Measurements from ENCODE around the gene TMED5.
"Not testable (repeated sequence)": the region's sequence is repeated elsewhere in the genome, so short reads cannot be mapped to it uniquely, and the experiment has no call there.

Gene TMED5

GRCh38 chr1:93172778-93173177, 7.4 kb downstream of the TMED5 start:
- no peak for DNase-seq (ENCODE audit: low read depth in 1 of 2, low spot score in 1 of 2)

GRCh38 chr1:93171549-93172034, 8.6 kb downstream of the TMED5 start:
- DNase-seq (ENCODE audit: low read depth in 1 of 2, low spot score in 1 of 2) = no peak

GRCh38 chr1:93170141-93170678, 10.0 kb downstream of the TMED5 start:
- not testable (repeated sequence) for DNase-seq (ENCODE audit: low read depth in 1 of 2, low spot score in 1 of 2)

- no peak for DNase-seq (ENCODE audit: low read depth in 1 of 2, low spot score in 1 of 2)
Measured at GRCh38 chr1:93167006-93167405, 13.2 kb downstream of the TMED5 start.

GRCh38 chr1:93165895-93166294, 14.3 kb downstream of the TMED5 start:
- not testable (repeated sequence) for DNase-seq (ENCODE audit: low read depth in 1 of 2, low spot score in 1 of 2)

- no peak for DNase-seq (ENCODE audit: low read depth in 1 of 2, low spot score in 1 of 2)
Measured at GRCh38 chr1:93164816-93165215, 15.4 kb downstream of the TMED5 start.

GRCh38 chr1:93163314-93163713, 16.9 kb downstream of the TMED5 start:
- DNase-seq (ENCODE audit: low read depth in 1 of 2, low spot score in 1 of 2) = not testable (repeated sequence)

GRCh38 chr1:93159337-93159736, 20.9 kb downstream of the TMED5 start:
- DNase-seq (ENCODE audit: low read depth in 1 of 2, low spot score in 1 of 2) = no peak

- DNase-seq (ENCODE audit: low read depth in 1 of 2, low spot score in 1 of 2) = no peak
Measured at GRCh38 chr1:93155335-93155734, 24.9 kb downstream of the TMED5 start.

- no peak for DNase-seq (ENCODE audit: low read depth in 1 of 2, low spot score in 1 of 2)
Measured at GRCh38 chr1:93154898-93155297, 25.3 kb downstream of the TMED5 start.

GRCh38 chr1:93152835-93153234, 27.4 kb downstream of the TMED5 start:
- no peak for DNase-seq (ENCODE audit: low read depth in 1 of 2, low spot score in 1 of 2)

GRCh38 chr1:93151474-93151873, 28.7 kb downstream of the TMED5 start:
- DNase-seq (ENCODE audit: low read depth in 1 of 2, low spot score in 1 of 2) = no peak

- DNase-seq (ENCODE audit: low read depth in 1 of 2, low spot score in 1 of 2) = no peak
Measured at GRCh38 chr1:93150729-93151128, 29.5 kb downstream of the TMED5 start.

GRCh38 chr1:93148001-93148400, 32.2 kb downstream of the TMED5 start:
- DNase-seq (ENCODE audit: low read depth in 1 of 2, low spot score in 1 of 2) = no peak

- no peak for DNase-seq (ENCODE audit: low read depth in 1 of 2, low spot score in 1 of 2)
Measured at GRCh38 chr1:93143769-93144168, 36.4 kb downstream of the TMED5 start.

GRCh38 chr1:93143136-93143535, 37.1 kb downstream of the TMED5 start:
- no peak for DNase-seq (ENCODE audit: low read depth in 1 of 2, low spot score in 1 of 2)

- no peak for DNase-seq (ENCODE audit: low read depth in 1 of 2, low spot score in 1 of 2)
Measured at GRCh38 chr1:93142161-93142560, 38.1 kb downstream of the TMED5 start.

- no peak for DNase-seq (ENCODE audit: low read depth in 1 of 2, low spot score in 1 of 2)
Measured at GRCh38 chr1:93140106-93140505, 40.1 kb downstream of the TMED5 start.

GRCh38 chr1:93137604-93138292, 42.5 kb downstream of the TMED5 start:
- DNase-seq (ENCODE audit: low read depth in 1 of 2, low spot score in 1 of 2) = no peak

GRCh38 chr1:93136445-93136844, 43.8 kb downstream of the TMED5 start:
- DNase-seq (ENCODE audit: low read depth in 1 of 2, low spot score in 1 of 2) = no peak

GRCh38 chr1:93132638-93133037, 47.6 kb downstream of the TMED5 start:
- no peak for DNase-seq (ENCODE audit: low read depth in 1 of 2, low spot score in 1 of 2)

- no peak for DNase-seq (ENCODE audit: low read depth in 1 of 2, low spot score in 1 of 2)
Measured at GRCh38 chr1:93129507-93130099, 50.6 kb downstream of the TMED5 start.

Data from activated T-helper 1 cell treated with anti-CD3 and anti-CD28 coated beads, Interleukin-2, amount 50 U/mL, for 16 hours (primary cell).